Nucleus accumbens (tissue), 56 donors: ENCODE results near the gene ADGRB3.
"Not testable (repeated sequence)": the region's sequence is repeated elsewhere in the genome, so short reads cannot be mapped to it uniquely, and the experiment has no call there.

Experiments
- DNase-seq, 56 donors: peaks; one replicate each; lab custom pipeline; 2025; lab: John Stamatoyannopoulos, UW

ADGRB3 gene

GRCh38 chr6:68901044-68901443, 266.0 kb downstream of the ADGRB3 start:
- DNase-seq: no peak

DNA sequence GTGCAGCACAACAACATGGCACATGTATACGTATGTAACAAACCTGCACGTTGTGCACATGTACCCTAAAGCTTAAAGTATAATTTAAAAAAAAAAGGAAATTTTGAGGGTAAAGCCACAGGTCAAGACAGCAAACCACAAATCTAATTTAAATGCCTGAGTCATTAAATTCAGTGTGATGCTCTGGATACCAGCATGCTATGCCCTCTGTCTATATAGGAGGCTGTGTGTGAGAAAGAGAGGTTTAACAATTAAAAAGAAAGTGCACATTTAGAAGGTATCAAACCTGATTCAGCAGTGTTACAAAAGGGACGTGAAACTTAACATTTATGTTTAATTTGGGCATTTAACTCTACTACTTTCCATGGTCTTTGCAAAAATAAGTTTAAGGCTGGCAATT, 276.3 kb downstream of the ADGRB3 start:
- DNase-seq: no peak

GRCh38 chr6:68911811-68912210, 276.7 kb downstream of the ADGRB3 start:
- no peak for DNase-seq

GRCh38 chr6:68912805-68913204, 277.7 kb downstream of the ADGRB3 start:
- not testable (repeated sequence) for DNase-seq

- no peak for DNase-seq
Observed at GRCh38 chr6:68915586-68915985, 280.5 kb downstream of the ADGRB3 start.

DNA sequence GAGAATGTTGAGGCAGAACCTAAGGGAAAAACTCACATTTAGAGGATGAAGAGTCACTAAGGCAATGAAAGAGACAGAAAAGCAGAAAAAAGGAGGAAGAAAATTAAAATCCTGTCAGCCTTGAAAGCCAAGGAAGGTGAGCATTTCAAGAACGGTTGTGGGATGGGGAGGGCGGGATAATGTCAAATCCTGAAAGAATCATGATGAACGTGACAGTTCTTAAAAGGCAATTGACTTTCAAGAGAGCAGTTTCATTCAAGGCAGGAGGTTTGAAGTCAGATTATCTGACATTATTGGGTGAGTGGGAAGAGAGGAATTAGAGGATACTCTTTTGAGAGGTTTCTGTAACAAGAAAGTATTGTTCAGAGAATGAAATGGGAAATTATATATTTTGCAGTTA, 284.5 kb downstream of the ADGRB3 start:
- DNase-seq: peak in 8 of 56 donors; percentile 2 to 40 (median 9)

GRCh38 chr6:68941345-68941744, 306.3 kb downstream of the ADGRB3 start:
- no peak for DNase-seq

GRCh38 chr6:68947721-68948120, 312.6 kb downstream of the ADGRB3 start:
- DNase-seq: no peak

- DNase-seq: no peak
Observed at GRCh38 chr6:68951270-68951669, 316.2 kb downstream of the ADGRB3 start.

- DNase-seq: no peak
Observed at GRCh38 chr6:68958327-68958726, 323.2 kb downstream of the ADGRB3 start.

DNA sequence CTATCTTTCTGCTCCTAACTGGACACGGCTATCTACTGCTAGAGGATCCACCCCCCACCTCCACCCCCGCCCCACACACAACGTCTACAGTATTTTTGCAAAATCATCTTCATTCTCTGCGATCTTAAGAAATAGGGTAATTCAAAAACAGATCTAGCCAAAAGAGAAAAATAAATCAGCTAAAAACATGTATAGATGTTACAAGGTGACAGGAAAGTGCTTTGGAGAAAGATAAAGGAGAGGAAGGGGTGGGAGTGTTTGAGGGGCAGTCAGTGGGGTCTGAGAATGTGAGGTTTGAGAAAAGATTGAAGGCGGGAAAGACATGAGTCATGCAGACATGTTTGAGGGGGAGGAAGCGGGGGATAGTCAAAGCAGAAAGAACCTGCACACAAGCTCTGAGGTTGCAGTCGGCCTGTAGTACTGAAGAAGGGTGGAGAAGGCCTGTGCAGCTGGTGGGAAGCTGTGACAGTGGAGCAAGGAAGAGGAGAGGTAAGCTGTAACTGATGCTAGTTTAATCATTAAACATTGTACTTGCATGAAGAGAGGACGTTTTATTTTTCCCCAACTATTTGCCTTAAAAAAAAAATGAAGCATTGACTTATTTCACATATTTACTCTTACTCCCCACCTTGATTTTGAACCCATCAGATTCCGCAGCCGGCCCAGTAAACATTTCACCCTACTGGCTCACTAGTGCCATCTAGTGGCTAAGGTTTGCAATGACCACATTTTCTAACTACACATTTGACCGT, 332.6 kb downstream of the ADGRB3 start:
- peak in 43 of 56 donors; percentile 1 to 70 (median 29) for DNase-seq

DNA sequence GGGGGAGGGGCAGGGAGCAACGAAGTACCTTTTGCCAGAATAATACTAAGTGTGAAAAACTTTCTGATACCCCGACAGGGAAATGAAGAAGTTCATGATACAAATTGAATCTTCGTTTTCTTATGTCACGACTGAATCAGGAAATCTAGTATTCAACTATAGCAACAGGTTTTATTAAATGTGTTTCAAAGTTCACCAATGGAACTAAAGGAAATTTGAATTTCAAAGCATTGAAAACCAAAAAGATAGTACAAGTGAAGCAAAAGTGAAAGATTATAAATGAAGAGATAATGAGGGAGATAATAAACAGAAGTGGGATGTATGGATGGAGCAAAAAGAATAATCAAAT, 333.2 kb downstream of the ADGRB3 start:
- DNase-seq: no peak

DNA sequence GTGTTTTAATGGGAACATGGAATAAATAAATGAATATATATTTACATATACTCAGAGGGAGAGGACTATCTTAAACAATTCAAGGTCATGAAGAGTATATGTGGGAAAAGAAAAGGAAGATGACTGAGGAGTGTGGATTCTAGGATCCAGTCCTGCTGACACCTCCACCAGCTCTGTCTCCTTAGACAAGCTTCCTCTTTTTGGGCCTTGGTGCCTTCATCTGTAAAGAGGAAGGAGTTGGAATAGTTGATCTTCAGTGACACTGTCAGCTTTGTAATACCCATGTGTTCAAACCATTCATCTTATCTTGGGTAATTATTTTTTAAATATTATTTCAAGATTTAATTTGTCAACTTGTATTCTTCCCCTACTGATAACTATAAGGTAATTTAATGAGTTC, 338.0 kb downstream of the ADGRB3 start:
- no peak for DNase-seq

- peak in 52 of 56 donors; percentile 2 to 87 (median 60) for DNase-seq
Observed at GRCh38 chr6:68975064-68975463, 340.0 kb downstream of the ADGRB3 start.

DNA sequence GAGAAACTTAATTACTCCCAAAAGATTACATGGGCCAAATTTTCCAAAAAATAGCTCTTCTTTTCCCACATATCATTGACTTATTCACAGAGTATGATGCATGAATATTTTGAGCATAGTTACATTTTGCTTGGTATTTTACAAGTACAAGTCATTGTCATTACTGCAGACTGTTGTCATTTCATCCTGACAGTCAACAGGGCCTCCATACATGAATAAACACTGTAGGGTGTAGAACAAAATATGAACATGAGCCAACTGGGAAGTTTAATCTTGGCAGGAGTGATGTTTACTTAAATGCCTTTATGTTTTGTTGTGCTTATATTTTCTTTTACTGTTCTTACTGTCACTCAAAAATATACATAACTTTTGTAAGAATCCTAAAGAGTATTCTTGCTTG, 340.7 kb downstream of the ADGRB3 start:
- DNase-seq: no peak

DNA sequence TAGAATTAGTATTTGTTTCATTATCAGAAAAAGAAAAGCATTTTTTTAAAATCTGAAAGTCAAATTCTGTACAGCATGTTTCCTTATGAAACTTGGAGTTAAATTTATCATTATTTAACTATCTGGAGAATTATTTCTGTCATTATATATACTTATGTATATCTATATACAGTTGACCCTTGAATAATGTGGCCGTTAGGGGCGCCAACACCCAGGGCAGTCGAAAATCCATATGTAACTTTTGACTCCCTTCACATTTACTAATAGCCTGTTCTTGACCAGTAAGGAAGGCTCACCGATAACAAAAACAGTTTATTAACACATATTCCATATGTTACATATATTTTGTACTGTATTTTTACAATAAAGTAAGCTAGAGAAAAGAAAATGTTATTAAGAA, 341.2 kb downstream of the ADGRB3 start:
- no peak for DNase-seq

DNA sequence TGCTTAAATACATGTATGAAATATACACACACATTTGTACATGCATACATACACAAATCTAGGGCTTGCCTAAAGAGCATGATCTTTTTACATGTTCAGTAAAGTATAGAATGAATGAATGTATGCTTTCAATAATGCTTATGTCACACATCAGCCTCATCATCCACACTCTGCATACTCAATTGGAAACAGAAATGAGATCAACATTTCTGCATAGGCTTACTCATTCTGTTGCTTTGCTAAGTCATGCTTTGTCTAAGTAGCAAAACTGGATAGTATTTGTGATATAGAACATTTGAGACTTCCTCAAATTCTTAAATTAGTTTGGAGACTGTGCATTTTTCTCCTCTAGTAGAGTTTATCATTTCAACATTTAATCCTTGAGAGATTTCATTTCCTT, 343.3 kb downstream of the ADGRB3 start:
- DNase-seq: no peak

DNA sequence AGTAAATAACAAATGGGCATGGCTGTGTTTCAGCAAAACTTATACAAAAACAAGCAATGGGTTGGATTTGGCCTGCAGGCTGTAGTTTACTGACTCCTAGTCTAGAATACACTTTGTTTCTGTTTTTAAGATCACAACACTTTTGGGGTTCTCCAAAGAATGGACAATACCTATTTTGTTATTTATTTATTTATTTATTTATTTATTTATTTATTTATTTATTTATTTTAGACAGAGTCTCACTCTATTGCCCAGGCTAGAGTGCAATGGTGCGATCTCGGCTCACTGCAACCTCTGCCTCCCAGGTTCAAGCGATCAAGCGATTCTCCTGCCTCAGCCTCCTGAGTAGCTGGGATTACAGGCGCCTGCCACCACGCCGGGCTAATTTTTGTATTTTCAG, 346.6 kb downstream of the ADGRB3 start:
- DNase-seq: not testable (repeated sequence)

- DNase-seq: no peak
Observed at GRCh38 chr6:68988698-68989097, 353.6 kb downstream of the ADGRB3 start.

DNA sequence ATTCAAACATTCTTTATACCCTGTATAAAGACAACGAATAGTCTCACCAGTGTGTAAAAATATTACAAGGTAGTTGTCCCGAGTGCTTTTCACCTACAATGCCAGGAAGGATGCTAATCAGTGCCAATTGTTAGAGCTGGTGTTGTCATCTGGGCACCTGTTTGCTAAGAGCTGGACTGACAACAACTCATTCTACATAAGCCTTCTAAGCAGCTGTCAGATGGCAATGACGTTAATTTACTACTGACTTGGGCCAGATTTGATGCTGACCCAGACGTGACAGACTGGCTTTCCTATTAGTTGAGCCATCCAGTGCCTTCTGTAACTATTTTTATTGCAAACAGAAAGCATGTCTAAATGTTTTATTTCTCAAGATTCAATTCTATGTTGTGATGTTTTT, 355.2 kb downstream of the ADGRB3 start:
- DNase-seq: no peak

DNA sequence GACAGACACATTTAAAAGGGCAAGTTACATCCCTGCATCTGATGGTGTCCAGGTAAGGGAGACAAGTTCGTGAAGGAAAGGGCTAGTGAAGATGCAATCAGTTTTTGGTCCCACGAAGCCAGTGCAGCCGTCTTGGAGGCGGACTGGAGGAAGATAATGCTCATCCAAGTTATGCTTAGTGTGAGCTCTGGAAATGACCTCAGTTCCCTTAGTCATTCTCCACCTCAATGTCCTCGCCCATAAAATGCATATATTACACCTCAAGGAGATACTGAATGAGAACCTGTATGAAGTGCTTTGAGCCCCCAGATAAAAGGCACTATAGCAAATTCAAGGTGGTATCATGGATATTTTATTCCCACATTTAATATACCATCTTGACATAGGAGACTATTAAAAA, 358.8 kb downstream of the ADGRB3 start:
- no peak for DNase-seq

- no peak for DNase-seq
Observed at GRCh38 chr6:68994521-68994920, 359.4 kb downstream of the ADGRB3 start.

DNA sequence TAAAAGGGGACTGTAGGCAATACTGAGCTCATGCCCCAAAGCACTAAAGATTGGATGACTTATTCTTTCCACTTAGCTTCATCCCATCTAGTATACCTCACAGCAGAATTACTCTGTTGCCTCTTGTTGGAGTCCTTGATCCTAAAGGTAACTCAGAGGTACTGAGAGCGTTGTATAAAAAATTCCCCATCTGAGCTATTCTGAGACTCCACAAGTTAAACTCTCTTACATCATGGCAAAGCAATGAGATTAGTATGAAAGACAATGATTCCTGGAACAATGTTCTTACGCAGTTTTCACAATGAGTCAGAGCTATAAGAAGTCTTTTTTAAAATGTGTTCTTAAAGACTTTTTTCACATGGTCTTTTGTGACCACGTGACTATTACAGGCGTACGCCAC, 370.1 kb downstream of the ADGRB3 start:
- DNase-seq: no peak
